GM12891 (cell line): Measurements from ENCODE around the gene PLK3.

Source experiments
- POLR2A ChIP-seq: IDR thresholded peaks from 2 replicates; pipeline ENCODE4 v1.6.1; 2011; ENCODE audit warnings: low read depth, low read length, control low read depth
- POLR2AphosphoS5 ChIP-seq: IDR thresholded peaks from 2 replicates; pipeline ENCODE4 v1.6.1; 2011; ENCODE audit warnings: low read depth, low read length, control low read depth
- SPI1 ChIP-seq: IDR thresholded peaks from 2 replicates; pipeline ENCODE4 v1.6.1; 2011; ENCODE audit warnings: low read depth, low read length, control low read depth
- TAF1 ChIP-seq: IDR thresholded peaks from 2 replicates; pipeline ENCODE4 v1.6.1; 2011; ENCODE audit warnings: low read depth, low read length, control low read depth

DNA sequence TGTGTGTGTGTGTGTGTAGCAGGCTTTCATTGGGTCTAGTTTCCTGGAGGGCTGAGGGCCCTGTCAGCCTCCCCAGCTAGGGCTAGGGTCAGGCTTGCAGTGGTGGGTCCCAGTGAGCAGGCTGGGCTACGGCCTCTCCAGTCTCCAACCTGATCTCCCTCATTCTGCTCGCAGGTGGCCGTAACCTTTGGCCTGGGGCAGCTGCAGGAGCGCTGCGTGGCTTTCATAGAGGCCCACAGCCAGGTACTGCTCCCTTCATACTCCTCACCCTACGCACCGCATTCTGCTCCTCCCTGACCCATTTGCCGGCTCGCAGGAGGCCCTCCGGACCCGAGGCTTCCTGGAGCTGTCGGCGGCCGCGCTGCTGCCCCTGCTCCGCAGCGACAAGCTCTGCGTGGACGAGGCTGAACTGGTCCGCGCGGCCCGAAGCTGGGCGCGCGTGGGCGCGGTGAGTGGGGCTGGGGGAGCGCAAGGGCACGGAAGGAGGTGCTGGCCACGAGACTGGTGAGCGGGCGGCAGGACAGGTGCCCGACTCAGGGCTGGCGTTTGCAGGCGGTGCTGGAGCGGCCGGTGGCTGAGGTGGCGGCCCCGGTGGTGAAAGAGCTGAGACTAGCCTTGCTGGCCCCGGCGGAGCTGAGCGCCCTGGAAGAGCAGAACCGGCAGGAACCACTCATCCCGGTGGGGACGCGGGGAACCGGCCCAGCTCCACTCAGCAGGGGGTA, 12.8 kb downstream of the PLK3 start:
- TF ChIP-seq SPI1 (no peak), POLR2AphosphoS5 (no peak), POLR2A (no peak), TAF1 (no peak)
